GM12892 (cell line): Measurements from ENCODE around the gene KCNH1.

ENCODE experiments used
- POLR2A ChIP-seq: IDR thresholded peaks from 2 replicates; pipeline ENCODE4 v1.6.1; 2011; ENCODE audit warnings: low read depth, low read length, control low read depth
- POLR2AphosphoS5 ChIP-seq: IDR thresholded peaks from 2 replicates; pipeline ENCODE4 v1.6.1; 2011; ENCODE audit warnings: low read depth, low read length, control low read depth
- TAF1 ChIP-seq: IDR thresholded peaks from 2 replicates; pipeline ENCODE4 v1.6.1; 2011; ENCODE audit warnings: low read depth, mild to moderate bottlenecking, control low read depth, low read length, borderline replicate concordance

DNA sequence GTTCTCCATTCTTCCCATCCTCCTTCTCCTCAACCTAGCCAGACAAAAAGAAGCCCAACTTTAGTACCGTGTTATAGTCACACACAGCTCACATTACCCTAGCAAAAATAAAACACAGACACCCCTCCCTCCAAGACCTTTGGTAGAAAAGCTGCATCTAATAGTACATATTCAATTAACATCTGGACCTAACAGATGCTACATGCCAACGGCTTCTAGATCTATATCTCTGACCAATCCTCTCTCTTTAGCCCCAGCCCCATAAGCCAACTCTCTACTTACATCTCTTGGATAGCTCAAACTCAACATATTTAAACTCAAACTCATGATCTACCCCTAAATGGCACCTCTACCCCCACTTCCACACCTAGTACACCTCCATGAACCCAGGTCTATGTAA is 233.1 kb downstream of the KCNH1 start:
- no peak for TF ChIP-seq POLR2A
- TF ChIP-seq POLR2AphosphoS5 = no peak
- TF ChIP-seq TAF1 = no peak
